Keratinocyte (primary cell): Measurements from ENCODE around the gene RBM38.

Experiments
- EZH2 ChIP-seq: IDR thresholded peaks from one replicate; pipeline ENCODE4 v1.6.1; 2012; ENCODE audit warnings: inconsistent platforms, mild to moderate bottlenecking, low read length, moderate library complexity
- TF ChIP-seq, protein P1 (sequence below), 3 experiments: IDR thresholded peaks in 1 of 3; conservative IDR thresholded peaks in 1 of 3; optimal IDR thresholded peaks in 1 of 3; 2 replicates in 2 of 3; 3 replicates in 1 of 3; pipeline versions ENCODE3 to v1.5.1; 2011; ENCODE audit warnings: low read length in 3 of 3, mild to moderate bottlenecking in 3 of 3, moderate library complexity in 2 of 3, control low read depth in 1 of 3, inconsistent platforms in 1 of 3; ENCODE audit not compliant: insufficient read depth in 2 of 3; ENCODE audit errors: extremely low read depth in 1 of 3

GRCh38 chr20:57426271-57426689, 35.1 kb downstream of the RBM38 start:
- TF ChIP-seq, protein P1, sequence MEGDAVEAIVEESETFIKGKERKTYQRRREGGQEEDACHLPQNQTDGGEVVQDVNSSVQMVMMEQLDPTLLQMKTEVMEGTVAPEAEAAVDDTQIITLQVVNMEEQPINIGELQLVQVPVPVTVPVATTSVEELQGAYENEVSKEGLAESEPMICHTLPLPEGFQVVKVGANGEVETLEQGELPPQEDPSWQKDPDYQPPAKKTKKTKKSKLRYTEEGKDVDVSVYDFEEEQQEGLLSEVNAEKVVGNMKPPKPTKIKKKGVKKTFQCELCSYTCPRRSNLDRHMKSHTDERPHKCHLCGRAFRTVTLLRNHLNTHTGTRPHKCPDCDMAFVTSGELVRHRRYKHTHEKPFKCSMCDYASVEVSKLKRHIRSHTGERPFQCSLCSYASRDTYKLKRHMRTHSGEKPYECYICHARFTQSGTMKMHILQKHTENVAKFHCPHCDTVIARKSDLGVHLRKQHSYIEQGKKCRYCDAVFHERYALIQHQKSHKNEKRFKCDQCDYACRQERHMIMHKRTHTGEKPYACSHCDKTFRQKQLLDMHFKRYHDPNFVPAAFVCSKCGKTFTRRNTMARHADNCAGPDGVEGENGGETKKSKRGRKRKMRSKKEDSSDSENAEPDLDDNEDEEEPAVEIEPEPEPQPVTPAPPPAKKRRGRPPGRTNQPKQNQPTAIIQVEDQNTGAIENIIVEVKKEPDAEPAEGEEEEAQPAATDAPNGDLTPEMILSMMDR (optimal IDR thresholded peaks at IDR 0.05 in 1 of 3, IDR thresholded peaks at IDR 0.05 in 1 of 3, conservative IDR thresholded peaks at IDR 0.05 in 1 of 3; ENCODE audit: extremely low read depth in 1 of 3, insufficient read depth in 2 of 3, low read length in 3 of 3) = no peak
- no peak for TF ChIP-seq EZH2
